Keratinocyte (primary cell): ENCODE measurements around the gene LMCD1. TPM values are rescaled to one million over a fixed set of nuclear protein-coding genes. Genes with fewer than 3 reads are reported as not detected.
"Not testable (repeated sequence)": the region's sequence is repeated elsewhere in the genome, so short reads cannot be mapped to it uniquely, and the experiment has no call there.

Experiments
- DNase-seq: peaks from one replicate; pipeline ENCODE4 v3.0.0-alpha.2; 2011; ENCODE audit warnings: low read depth, missing footprints, low spot score
- FAIRE-seq: peaks from 2 replicates; lab custom pipeline; 2011; peaks lifted over from hg19 to GRCh38; lab: Jason Lieb, UNC
- H2AFZ ChIP-seq: 2 replicates; pipeline ENCODE4 v1.6.0; 2012; ENCODE audit warnings: low read length, control low read depth, inconsistent platforms; ENCODE audit not compliant: control insufficient read depth
- H3K27ac ChIP-seq: 2 replicates; pipeline ENCODE4 v1.5.1; 2011; ENCODE audit warnings: low read length; ENCODE audit not compliant: control insufficient read depth, insufficient read depth
- H3K27me3 ChIP-seq: 3 replicates; pipeline ENCODE4 v1.6.0; 2011; ENCODE audit warnings: low read length; ENCODE audit not compliant: control insufficient read depth, insufficient read depth; ENCODE audit errors: extremely low read depth
- H3K36me3 ChIP-seq, 2 experiments: 2 replicates in 1 of 2; 3 replicates in 1 of 2; pipeline ENCODE4 v1.5.1; 2011; ENCODE audit warnings: low read length in 2 of 2, mild to moderate bottlenecking in 1 of 2; ENCODE audit not compliant: control insufficient read depth in 2 of 2, insufficient read depth in 2 of 2; ENCODE audit errors: extremely low read depth in 1 of 2
- H3K4me1 ChIP-seq: 3 replicates; pipeline ENCODE4 v1.5.1; 2011; ENCODE audit warnings: low read length; ENCODE audit not compliant: control insufficient read depth, insufficient read depth; ENCODE audit errors: extremely low read depth
- H3K4me2 ChIP-seq: 3 replicates; pipeline ENCODE4 v1.6.0; 2011; ENCODE audit warnings: low read depth, low read length; ENCODE audit not compliant: control insufficient read depth, insufficient read depth; ENCODE audit errors: extremely low read depth
- H3K4me3 ChIP-seq, 3 experiments: fragments of 200-600 bp in 1 of 3; sonication (generic) in 1 of 3; 2 replicates in 2 of 3; 3 replicates in 1 of 3; pipeline ENCODE4 v1.5.1; 2011 to 2016; ENCODE audit warnings: low read length in 3 of 3, mild to moderate bottlenecking in 3 of 3, control low read depth in 2 of 3, inconsistent platforms in 1 of 3, low read depth in 1 of 3, mixed read lengths in 1 of 3, mixed run types in 1 of 3, moderate library complexity in 1 of 3; ENCODE audit not compliant: control insufficient read depth in 2 of 3, insufficient read depth in 2 of 3; ENCODE audit errors: extremely low read depth in 1 of 3
- H3K79me2 ChIP-seq: 2 replicates; pipeline ENCODE4 v1.6.0; 2012; ENCODE audit warnings: low read length; ENCODE audit not compliant: control insufficient read depth, insufficient read depth
- H3K9ac ChIP-seq: 3 replicates; pipeline ENCODE4 v1.6.0; 2011; ENCODE audit warnings: low read length; ENCODE audit not compliant: control insufficient read depth, insufficient read depth; ENCODE audit errors: extremely low read depth
- H3K9me1 ChIP-seq: 3 replicates; pipeline ENCODE4 v1.6.0; 2011; ENCODE audit warnings: low read length; ENCODE audit not compliant: control insufficient read depth, insufficient read depth; ENCODE audit errors: extremely low read depth
- H3K9me3 ChIP-seq: 2 replicates; pipeline ENCODE4 v1.5.1; 2012; ENCODE audit warnings: low read depth, low read length; ENCODE audit not compliant: control insufficient read depth
- H4K20me1 ChIP-seq: 3 replicates; pipeline ENCODE4 v1.6.0; 2011; ENCODE audit warnings: low read length; ENCODE audit not compliant: control insufficient read depth, insufficient read depth; ENCODE audit errors: extremely low read depth
- CTCF ChIP-seq, 3 experiments: IDR thresholded peaks in 1 of 3; conservative IDR thresholded peaks in 1 of 3; optimal IDR thresholded peaks in 1 of 3; 2 replicates in 2 of 3; 3 replicates in 1 of 3; pipeline versions ENCODE3 to v1.5.1; 2011; ENCODE audit warnings: low read length in 3 of 3, mild to moderate bottlenecking in 3 of 3, moderate library complexity in 2 of 3, control low read depth in 1 of 3, inconsistent platforms in 1 of 3; ENCODE audit not compliant: insufficient read depth in 2 of 3; ENCODE audit errors: extremely low read depth in 1 of 3
- EZH2 ChIP-seq: IDR thresholded peaks from one replicate; pipeline ENCODE4 v1.6.1; 2012; ENCODE audit warnings: inconsistent platforms, mild to moderate bottlenecking, low read length, moderate library complexity
- dilution Hi-C: fragments of 300-500 bp; cut with MboI; formaldehyde crosslinking; loops from one replicate; pipeline ENCODE4 v1.7.0; 2020; ENCODE audit warnings: low sequenced_read_pairs; ENCODE audit not compliant: extremely low pct_ligation_motif_present
- polyA plus RNA-seq, 5 experiments: library from polyadenylated mRNA; depleted of rRNA in 3 of 5; stranded (reverse) in 3 of 5; stranded (forward) in 1 of 5; unstranded in 1 of 5; fragments of >200 nt; gene quantifications; 1 replicate in 1 of 5; 2 replicates in 3 of 5; 3 replicates in 1 of 5; pipeline versions ENCODE4 v1.2.1 to v1.2.3, GENCODE V29; 2011 to 2012; ENCODE audit warnings: missing spikeins in 2 of 5, low read depth in 1 of 5, low replicate concordance in 1 of 5

The LMCD1 gene
- polyA plus RNA-seq, 1 donor (not counting 4 experiments of a cell fraction or from before 2014, with no cell fraction given): 3.7 TPM

DNA sequence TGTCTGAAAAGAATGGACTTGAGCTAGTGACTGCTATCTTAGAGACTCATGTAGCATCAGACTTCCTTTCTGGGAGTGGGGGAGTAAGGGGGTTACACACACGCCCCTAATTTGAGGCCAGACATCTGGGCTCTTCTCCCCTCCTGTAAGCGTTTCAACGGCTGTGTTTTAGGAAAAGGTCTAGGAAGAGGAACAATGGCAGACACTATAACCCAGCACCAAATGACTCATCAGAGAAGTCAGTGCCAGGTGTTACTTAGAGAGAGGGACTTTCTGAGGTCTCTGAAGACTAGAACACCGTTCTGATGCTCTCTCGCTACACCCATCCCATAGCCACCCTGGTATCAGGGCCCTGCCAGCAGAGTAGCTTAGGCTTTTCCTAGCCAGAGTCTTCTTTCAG, 77.5 kb downstream of the LMCD1 start:
- H3K36me3 ChIP-seq: no peaks in the 10 kb centered on the region
- no peaks in the 10 kb centered on the region for H3K9me3 ChIP-seq
- TF ChIP-seq EZH2 (no peak), CTCF (optimal IDR thresholded peaks at IDR 0.05 in 1 of 3, IDR thresholded peaks at IDR 0.05 in 1 of 3, conservative IDR thresholded peaks at IDR 0.05 in 1 of 3; ENCODE audit: extremely low read depth in 1 of 3, insufficient read depth in 2 of 3, low read length in 3 of 3) (no peak)
- no peak overlapping the region for H2AFZ ChIP-seq
- no peak overlapping the region for H3K4me3 ChIP-seq
- H3K27me3 ChIP-seq: no peaks in the 10 kb centered on the region
- H3K27ac ChIP-seq: no peak overlapping the region
- no peak for FAIRE-seq
- dilution Hi-C loops: no loop called here
- no peak overlapping the region for H3K4me2 ChIP-seq
- no peak overlapping the region for H3K9ac ChIP-seq
- no peaks in the 10 kb centered on the region for H3K79me2 ChIP-seq
- no peaks in the 10 kb centered on the region for H3K9me1 ChIP-seq
- H4K20me1 ChIP-seq: no peaks in the 10 kb centered on the region
- DNase-seq: no peak
- H3K4me1 ChIP-seq: no peaks in the 10 kb centered on the region

GRCh38 chr3:8579943-8580342, 78.3 kb downstream of the LMCD1 start:
- Histone ChIP-seq H2AFZ (no peak overlapping the region), H3K36me3 (no peaks in the 10 kb centered on the region), H3K79me2 (no peaks in the 10 kb centered on the region), H3K27me3 (no peaks in the 10 kb centered on the region), H3K9me3 (no peaks in the 10 kb centered on the region), H3K4me3 (no peak overlapping the region), H3K27ac (no peak overlapping the region), H3K9ac (no peak overlapping the region), H3K9me1 (no peaks in the 10 kb centered on the region), H3K4me1 (no peaks in the 10 kb centered on the region), H4K20me1 (no peaks in the 10 kb centered on the region), H3K4me2 (no peak overlapping the region)
- DNase-seq (no peak), FAIRE-seq (no peak)
- dilution Hi-C loops: no loop called here
- TF ChIP-seq EZH2 (no peak), CTCF (optimal IDR thresholded peaks at IDR 0.05 in 1 of 3, IDR thresholded peaks at IDR 0.05 in 1 of 3, conservative IDR thresholded peaks at IDR 0.05 in 1 of 3; ENCODE audit: extremely low read depth in 1 of 3, insufficient read depth in 2 of 3, low read length in 3 of 3) (no peak)

DNA sequence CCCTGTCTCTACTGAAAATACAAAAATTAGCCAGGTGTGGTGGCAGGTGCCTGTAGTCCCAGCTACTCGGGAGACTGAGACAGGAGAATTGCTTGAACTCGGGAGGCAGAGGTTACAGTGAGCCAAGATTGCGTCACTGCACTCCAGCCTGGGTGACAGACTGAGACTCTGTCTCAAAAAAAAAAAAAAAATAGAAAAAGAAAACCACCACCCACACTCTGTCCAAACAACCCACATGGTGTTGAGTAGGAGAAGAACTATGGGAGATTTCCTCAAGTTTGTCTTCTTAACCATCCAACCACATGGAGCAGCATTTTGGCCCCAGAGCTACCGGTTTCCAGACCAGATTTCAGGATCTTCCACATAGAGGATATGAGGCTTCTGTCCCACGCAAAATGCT, 78.8 kb downstream of the LMCD1 start:
- H3K79me2 ChIP-seq, H3K4me3 ChIP-seq, H3K27me3 ChIP-seq, DNase-seq, H3K36me3 ChIP-seq, dilution Hi-C loops, H4K20me1 ChIP-seq, H2AFZ ChIP-seq, H3K9me3 ChIP-seq, H3K4me1 ChIP-seq, H3K9ac ChIP-seq, H3K4me2 ChIP-seq, FAIRE-seq, H3K9me1 ChIP-seq, H3K27ac ChIP-seq: not testable (repeated sequence)
